Caco-2 (cell line): ENCODE results near the gene CD3G. TPM values are rescaled to one million over a fixed set of nuclear protein-coding genes. Genes with fewer than 3 reads are reported as not detected.

ENCODE experiments used
- BruUV-seq: library from RNA; stranded (reverse); fragments of 400-500 nt; replicated peaks from 2 replicates; lab custom pipeline; 2021; lab: Mats Ljungman, UMichigan
- CTCF ChIA-PET: fragments of 300-600 bp; sonication (Branson Sonifier 250); formaldehyde crosslinking; loops from one replicate; lab custom pipeline; 2022; ENCODE audit warnings: antibody characterized with exemption; lab: Charles Lee
- POLR2A ChIA-PET: fragments of 300-600 bp; sonication (Branson Sonifier 250); formaldehyde crosslinking; loops from one replicate; lab custom pipeline; 2022; ENCODE audit warnings: antibody characterized with exemption; lab: Charles Lee
- DNase-seq, 2 experiments: peaks; one replicate each; pipeline versions ENCODE4 v3.0.0 to v3.0.0-alpha.2; 2020 to 2022
- H3K27me3 ChIP-seq: replicated peaks from 2 replicates; pipeline ENCODE4 v1.6.0; 2011; ENCODE audit warnings: low read length; ENCODE audit not compliant: control insufficient read depth, insufficient read depth
- H3K36me3 ChIP-seq: 2 replicates; pipeline ENCODE4 v1.5.1; 2011; ENCODE audit warnings: low read length; ENCODE audit not compliant: control insufficient read depth, insufficient read depth
- H3K4me1 ChIP-seq: fragments of 250-450 bp; sonication (Bioruptor Pico); 2 replicates; pipeline ENCODE4 v1.5.1; 2020; ENCODE audit warnings: mild to moderate bottlenecking
- H3K4me3 ChIP-seq: 2 replicates; pipeline ENCODE4 v1.5.1; 2011; ENCODE audit warnings: low read depth, mild to moderate bottlenecking, control low read depth, low read length
- H3K9me3 ChIP-seq: fragments of 250-450 bp; sonication (Bioruptor Pico); 2 replicates; pipeline ENCODE4 v1.5.1; 2020; ENCODE audit warnings: mild to moderate bottlenecking, moderate library complexity
- H3K27ac Mint-ChIP-seq: one replicate; pipeline ENCODE4 v1.8.0; 2022; ENCODE audit warnings: mixed read lengths; ENCODE audit not compliant: unreplicated experiment
- H3K27me3 Mint-ChIP-seq: one replicate; pipeline ENCODE4 v1.8.0; 2022; ENCODE audit warnings: mixed read lengths; ENCODE audit not compliant: insufficient read depth, unreplicated experiment
- H3K36me3 Mint-ChIP-seq: one replicate; pipeline ENCODE4 v1.8.0; 2022; ENCODE audit warnings: mild to moderate bottlenecking, mixed read lengths; ENCODE audit not compliant: insufficient read depth, unreplicated experiment
- H3K4me1 Mint-ChIP-seq: one replicate; pipeline ENCODE4 v1.8.0; 2022; ENCODE audit warnings: low read depth, mixed read lengths; ENCODE audit not compliant: unreplicated experiment
- H3K4me3 Mint-ChIP-seq: one replicate; pipeline ENCODE4 v1.8.0; 2022; ENCODE audit warnings: mild to moderate bottlenecking, moderate library complexity, mixed read lengths; ENCODE audit not compliant: unreplicated experiment
- H3K9me3 Mint-ChIP-seq: one replicate; pipeline ENCODE4 v1.8.0; 2022; ENCODE audit warnings: mixed read lengths; ENCODE audit not compliant: unreplicated experiment
- intact Hi-C: fragments of 100-400 bp; cut with micrococcal nuclease; formaldehyde crosslinking; loops from one replicate; pipeline ENCODE4 v1.10.0; 2022; ENCODE audit not compliant: unreplicated experiment
- total RNA-seq: library from RNA; stranded (reverse); gene quantifications from 2 replicates; pipeline ENCODE4 v1.2.3, GENCODE V29; 2022
- TF ChIP-seq, protein P1 (sequence below), 2 experiments: fragments of 200-600 bp in 1 of 2; IDR thresholded peaks; 1 replicate in 1 of 2; 2 replicates in 1 of 2; pipeline versions ENCODE4 v1.5.1 to v1.8.0; 2011 to 2022; ENCODE audit warnings: antibody characterized with exemption in 1 of 2, control low read depth in 1 of 2, inconsistent platforms in 1 of 2, low read depth in 1 of 2, low read length in 1 of 2, mild to moderate bottlenecking in 1 of 2, moderate library complexity in 1 of 2; ENCODE audit not compliant: insufficient read depth in 1 of 2, severe bottlenecking in 1 of 2, unreplicated experiment in 1 of 2

Gene CD3G
- total RNA-seq, 1 experiment from 2014 or later, result 0.32 TPM

DNA sequence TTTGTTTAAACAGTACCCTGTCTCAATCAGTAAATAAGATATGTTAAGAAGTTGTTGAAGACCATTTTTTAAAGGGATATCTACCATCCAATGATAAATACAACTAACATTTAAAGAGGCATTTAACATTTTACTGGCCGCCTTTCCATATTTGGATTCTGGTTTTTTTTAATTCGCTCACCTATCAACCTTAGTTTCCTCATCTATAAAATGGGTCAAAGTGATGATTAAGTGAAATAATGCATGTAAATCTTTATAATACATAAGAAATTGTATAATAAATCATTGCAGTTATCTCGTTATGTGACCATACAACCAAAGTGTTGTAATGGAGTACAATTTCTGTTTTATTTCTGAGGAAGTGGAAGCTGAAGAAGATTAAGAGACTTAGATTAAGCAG, 39.5 kb downstream of the CD3G start:
- H3K4me3 Mint-ChIP-seq, result no peak overlapping the region
- no peaks in the 10 kb centered on the region for H3K27me3 ChIP-seq
- H3K4me3 ChIP-seq, result no peak overlapping the region
- BruUV-seq, result no TSS peak
- ChIA-PET CTCF (no interaction called here), POLR2A (no interaction called here)
- H3K36me3 ChIP-seq, result peaks cover 19% of the 10 kb centered on the region
- intact Hi-C loops, result no loop called here
- peaks cover 4% of the 10 kb centered on the region for H3K4me1 Mint-ChIP-seq
- no peak for DNase-seq
- H3K27ac Mint-ChIP-seq, result no peak overlapping the region
- H3K9me3 Mint-ChIP-seq, result no peaks in the 10 kb centered on the region
- H3K4me1 ChIP-seq, result no peaks in the 10 kb centered on the region; the same call in 1 of the 2 replicates
- peaks cover 84% of the 10 kb centered on the region for H3K36me3 Mint-ChIP-seq
- no peaks in the 10 kb centered on the region for H3K9me3 ChIP-seq
- H3K27me3 Mint-ChIP-seq, result no peaks in the 10 kb centered on the region
- TF ChIP-seq, protein P1, sequence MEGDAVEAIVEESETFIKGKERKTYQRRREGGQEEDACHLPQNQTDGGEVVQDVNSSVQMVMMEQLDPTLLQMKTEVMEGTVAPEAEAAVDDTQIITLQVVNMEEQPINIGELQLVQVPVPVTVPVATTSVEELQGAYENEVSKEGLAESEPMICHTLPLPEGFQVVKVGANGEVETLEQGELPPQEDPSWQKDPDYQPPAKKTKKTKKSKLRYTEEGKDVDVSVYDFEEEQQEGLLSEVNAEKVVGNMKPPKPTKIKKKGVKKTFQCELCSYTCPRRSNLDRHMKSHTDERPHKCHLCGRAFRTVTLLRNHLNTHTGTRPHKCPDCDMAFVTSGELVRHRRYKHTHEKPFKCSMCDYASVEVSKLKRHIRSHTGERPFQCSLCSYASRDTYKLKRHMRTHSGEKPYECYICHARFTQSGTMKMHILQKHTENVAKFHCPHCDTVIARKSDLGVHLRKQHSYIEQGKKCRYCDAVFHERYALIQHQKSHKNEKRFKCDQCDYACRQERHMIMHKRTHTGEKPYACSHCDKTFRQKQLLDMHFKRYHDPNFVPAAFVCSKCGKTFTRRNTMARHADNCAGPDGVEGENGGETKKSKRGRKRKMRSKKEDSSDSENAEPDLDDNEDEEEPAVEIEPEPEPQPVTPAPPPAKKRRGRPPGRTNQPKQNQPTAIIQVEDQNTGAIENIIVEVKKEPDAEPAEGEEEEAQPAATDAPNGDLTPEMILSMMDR (IDR thresholded peaks at IDR 0.05; ENCODE audit: insufficient read depth in 1 of 2, low read depth in 1 of 2, low read length in 1 of 2, severe bottlenecking in 1 of 2, unreplicated experiment in 1 of 2), result no peak

DNA sequence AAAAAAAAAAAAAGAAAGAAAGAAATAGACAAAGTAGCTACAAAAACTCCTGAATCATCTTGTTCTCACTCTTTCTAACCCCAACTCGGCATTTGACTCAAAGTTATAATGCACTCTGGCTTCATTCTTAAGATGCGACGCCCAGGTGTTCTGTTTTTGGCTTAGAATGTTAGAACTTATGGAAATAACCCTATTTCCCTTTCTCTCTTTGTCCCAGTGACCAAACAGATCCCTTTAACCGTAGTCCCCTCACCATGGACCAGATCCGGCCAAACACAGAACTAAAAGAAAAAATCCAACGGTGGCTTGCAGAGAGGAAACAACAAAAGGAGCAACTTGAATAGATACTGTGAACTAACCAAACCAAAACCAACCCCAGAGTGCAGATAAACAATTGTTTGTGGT, 52.0 kb downstream of the CD3G start:
- Mint-ChIP-seq H3K36me3 (peaks cover 77% of the 10 kb centered on the region), H3K4me1 (peaks cover 14% of the 10 kb centered on the region), H3K9me3 (no peaks in the 10 kb centered on the region), H3K27me3 (no peaks in the 10 kb centered on the region), H3K27ac (no peak overlapping the region), H3K4me3 (no peak overlapping the region)
- Histone ChIP-seq H3K36me3 (peaks cover 9% of the 10 kb centered on the region; the same call in 1 of the 2 replicates), H3K9me3 (no peaks in the 10 kb centered on the region), H3K27me3 (no peaks in the 10 kb centered on the region), H3K4me1 (peaks cover 6% of the 10 kb centered on the region; the same call in 1 of the 2 replicates), H3K4me3 (no peak overlapping the region)
- ChIA-PET POLR2A (interaction anchor here (0.5 kb wide), 1 partner anchor 20 kb away, joined by 3 read pairs; no protein-coding TSS in a partner anchor), CTCF (no interaction called here)
- intact Hi-C loops, result no loop called here
- no peak for DNase-seq
- no TSS peak for BruUV-seq
- TF ChIP-seq, protein P1 (IDR thresholded peaks at IDR 0.05; ENCODE audit: insufficient read depth in 1 of 2, low read depth in 1 of 2, low read length in 1 of 2, severe bottlenecking in 1 of 2, unreplicated experiment in 1 of 2), result no peak

GRCh38 chr11:118397448-118397847, 53.3 kb downstream of the CD3G start:
- DNase-seq, result no peak
- no peak overlapping the region for H3K27ac Mint-ChIP-seq
- ChIA-PET CTCF (no interaction called here), POLR2A (no interaction called here)
- H3K27me3 ChIP-seq, result no peaks in the 10 kb centered on the region
- no TSS peak for BruUV-seq
- no peaks in the 10 kb centered on the region for H3K9me3 ChIP-seq
- peaks cover 17% of the 10 kb centered on the region for H3K4me1 Mint-ChIP-seq
- intact Hi-C loops, result no loop called here
- no peak overlapping the region for H3K4me3 ChIP-seq
- TF ChIP-seq, protein P1 (IDR thresholded peaks at IDR 0.05; ENCODE audit: insufficient read depth in 1 of 2, low read depth in 1 of 2, low read length in 1 of 2, severe bottlenecking in 1 of 2, unreplicated experiment in 1 of 2), result no peak
- no peak overlapping the region for H3K4me3 Mint-ChIP-seq
- no peaks in the 10 kb centered on the region for H3K27me3 Mint-ChIP-seq
- peaks cover 6% of the 10 kb centered on the region; the same call in 1 of the 2 replicates for H3K4me1 ChIP-seq
- H3K9me3 Mint-ChIP-seq, result no peaks in the 10 kb centered on the region
- peaks cover 78% of the 10 kb centered on the region for H3K36me3 Mint-ChIP-seq
- H3K36me3 ChIP-seq, result peaks cover 8% of the 10 kb centered on the region; the same call in 1 of the 2 replicates
